Esophagus mucosa (tissue), 1 donor: ENCODE measurements around the gene HTR4. TPM values are rescaled to one million over a fixed set of nuclear protein-coding genes. Genes with fewer than 3 reads are reported as not detected.

Experiments used
- ATAC-seq: fragments of 200-7000 bp; cut with Tn5 transposase; one replicate; pipeline ENCODE4 v1.9.1; 2020
- total RNA-seq: library from RNA; stranded (reverse); gene quantifications from one replicate; pipeline ENCODE4 v1.2.4, GENCODE V29; 2023
- donor health status: DM: yes; HTN: yes; CAD: no.

HTR4 gene
- total RNA-seq, 1 donor from 2014 or later: 0.08 TPM

DNA sequence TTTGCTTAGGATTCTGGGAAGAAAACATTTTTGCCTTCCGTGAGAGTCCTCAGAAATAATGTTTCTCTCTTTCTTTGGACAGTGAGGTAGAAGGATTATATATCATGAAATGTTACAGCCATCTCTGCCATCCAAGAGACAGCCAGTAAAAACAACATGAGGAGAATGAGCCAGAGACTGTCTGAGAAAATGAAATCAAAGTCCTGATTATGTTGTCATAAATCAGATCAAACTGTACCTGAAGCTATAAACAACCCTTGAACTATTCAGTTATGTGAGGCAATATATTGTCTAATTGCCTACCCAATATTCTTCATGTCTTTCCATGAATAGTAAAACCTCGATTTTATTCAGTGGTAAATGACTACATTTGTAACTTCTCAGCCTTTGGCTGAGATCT is 9.2 kb upstream of the HTR4 start:
- no peak for ATAC-seq

- ATAC-seq: no peak
Observed at GRCh38 chr5:148660346-148660660, 6.0 kb upstream of the HTR4 start.

- ATAC-seq: no peak
Observed at GRCh38 chr5:148659641-148660345, 5.5 kb upstream of the HTR4 start.

DNA sequence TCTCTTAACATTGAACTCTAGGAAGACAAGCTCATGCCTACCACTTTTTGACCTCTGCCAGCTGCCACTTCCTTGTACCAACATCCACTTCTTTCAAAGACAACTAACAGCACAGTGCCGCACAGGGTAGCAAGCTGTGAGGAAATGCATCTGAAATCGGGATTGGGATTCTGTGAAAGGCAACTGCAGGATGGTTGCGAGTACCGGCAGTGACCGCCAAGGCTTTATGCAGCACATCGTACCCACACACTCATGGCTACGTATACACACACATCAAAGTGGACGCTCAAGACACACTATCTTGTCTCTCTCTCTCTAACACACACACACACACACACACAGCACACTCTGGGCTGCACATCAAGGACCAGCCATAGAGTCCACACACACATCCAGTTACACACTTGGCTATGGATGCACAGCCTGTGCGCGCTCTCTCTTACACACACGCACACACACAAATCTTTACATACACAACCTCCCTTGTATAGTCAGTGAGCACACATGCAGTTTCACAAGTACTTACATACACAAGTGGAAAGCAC is 964 bp downstream of the HTR4 start:
- no peak for ATAC-seq

DNA sequence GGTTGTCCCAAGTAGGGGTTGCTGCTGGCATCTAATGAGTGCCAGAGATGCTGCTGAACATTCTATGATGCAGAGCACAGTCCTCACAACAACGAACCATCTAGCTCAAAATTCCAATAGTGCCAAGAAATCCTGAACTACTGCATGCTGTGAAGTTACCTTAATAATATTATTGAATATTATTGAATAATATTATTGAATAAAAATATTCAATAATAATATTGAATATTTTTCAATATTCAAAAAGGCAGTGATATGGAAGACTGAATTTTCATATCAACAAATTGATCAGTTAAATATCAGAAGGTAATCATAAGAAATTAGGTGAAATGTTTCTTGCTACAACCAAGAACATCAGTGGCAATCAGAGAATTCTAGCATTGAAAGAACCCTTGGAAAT is 2.8 kb downstream of the HTR4 start:
- ATAC-seq: no peak

GRCh38 chr5:148645527-148645926 is 8.8 kb downstream of the HTR4 start:
- ATAC-seq: no peak

GRCh38 chr5:148641735-148642134 is 12.6 kb downstream of the HTR4 start:
- ATAC-seq: no peak

DNA sequence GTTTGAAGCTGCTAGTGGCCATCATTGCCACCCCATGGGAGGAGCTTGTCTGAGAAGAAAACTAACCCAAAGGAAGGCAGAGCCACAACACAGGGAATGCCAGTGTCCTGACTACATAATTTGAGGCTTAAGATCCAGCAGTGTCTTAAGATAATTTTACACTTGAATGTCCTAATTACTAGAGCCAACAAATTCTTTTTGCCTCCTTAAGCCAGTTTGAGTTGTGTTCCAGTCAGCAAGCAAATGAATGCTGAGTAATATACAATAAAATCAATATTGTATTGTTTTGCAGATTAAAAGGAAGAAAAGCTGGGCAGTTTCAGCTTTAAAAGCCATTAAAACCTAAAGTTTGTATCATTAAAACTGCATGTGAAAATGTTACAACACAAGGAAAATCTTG is 13.9 kb downstream of the HTR4 start:
- no peak for ATAC-seq

- no peak for ATAC-seq
Observed at GRCh38 chr5:148639081-148639480, 15.2 kb downstream of the HTR4 start.

DNA sequence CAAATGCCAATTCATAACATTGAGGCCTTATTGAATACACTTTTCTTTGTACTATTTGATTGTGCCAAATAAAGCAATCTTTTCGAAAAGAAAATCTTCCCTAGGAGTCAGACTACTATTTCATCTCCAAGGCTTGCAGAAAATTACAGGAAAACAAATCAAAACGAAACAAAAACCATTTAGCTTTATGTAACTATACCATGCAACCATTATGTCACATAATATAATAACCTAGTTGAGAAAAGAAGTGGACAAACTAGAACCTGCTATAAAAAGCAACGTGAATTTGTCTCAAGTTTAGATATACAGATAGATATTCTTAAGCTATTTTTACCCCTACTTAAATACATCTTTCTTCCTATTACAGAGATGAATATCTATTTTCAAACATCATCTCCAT is 18.0 kb downstream of the HTR4 start:
- ATAC-seq: no peak

DNA sequence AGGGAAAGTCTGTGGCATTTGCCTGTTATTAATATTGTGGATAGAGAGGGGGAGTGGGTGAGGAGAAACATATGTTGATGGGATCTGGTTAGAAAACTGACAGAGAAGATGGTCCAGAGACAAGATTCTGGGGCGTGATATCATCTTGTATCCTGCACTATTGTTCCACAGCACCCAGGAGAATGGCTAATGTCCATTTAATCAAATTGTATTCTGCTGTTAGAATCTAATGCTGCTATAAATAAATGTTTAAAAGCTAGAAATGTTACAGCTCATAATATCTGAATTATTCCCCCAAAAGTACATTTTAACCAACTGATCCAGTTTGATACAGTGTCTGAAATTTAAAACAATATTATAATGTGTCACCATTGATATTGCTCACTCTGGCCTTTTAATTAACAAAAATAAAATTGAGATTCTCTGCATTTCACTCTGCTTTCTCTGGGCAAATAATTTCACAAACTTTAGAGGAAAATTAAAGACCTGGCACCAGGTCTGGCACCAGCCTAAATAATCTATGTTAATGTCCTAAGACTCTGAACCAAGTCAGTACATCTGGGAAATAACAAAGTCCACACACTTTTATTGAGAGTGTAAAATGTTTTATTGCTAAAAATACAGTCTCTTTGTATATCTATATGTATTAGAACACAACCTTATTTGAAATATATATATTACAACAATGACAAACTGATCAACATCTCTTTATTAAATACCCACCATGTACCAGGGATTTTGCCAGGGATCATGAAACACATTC is 18.8 kb downstream of the HTR4 start:
- ATAC-seq: no peak

DNA sequence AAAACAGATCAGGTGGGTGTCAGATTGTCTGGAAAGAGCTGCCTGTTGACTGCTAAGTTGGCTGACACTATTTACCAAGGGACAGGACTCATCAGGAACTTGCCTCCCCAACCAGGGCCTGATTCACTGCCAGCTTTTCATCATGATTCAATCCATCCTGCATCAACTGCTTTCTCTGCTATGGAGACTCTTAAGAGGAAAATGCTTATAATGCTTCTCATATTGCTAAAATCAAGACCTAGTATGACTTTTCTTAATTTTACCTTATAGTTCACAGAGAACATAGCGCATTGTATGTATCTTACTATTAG is 21.3 kb downstream of the HTR4 start:
- ATAC-seq: no peak

DNA sequence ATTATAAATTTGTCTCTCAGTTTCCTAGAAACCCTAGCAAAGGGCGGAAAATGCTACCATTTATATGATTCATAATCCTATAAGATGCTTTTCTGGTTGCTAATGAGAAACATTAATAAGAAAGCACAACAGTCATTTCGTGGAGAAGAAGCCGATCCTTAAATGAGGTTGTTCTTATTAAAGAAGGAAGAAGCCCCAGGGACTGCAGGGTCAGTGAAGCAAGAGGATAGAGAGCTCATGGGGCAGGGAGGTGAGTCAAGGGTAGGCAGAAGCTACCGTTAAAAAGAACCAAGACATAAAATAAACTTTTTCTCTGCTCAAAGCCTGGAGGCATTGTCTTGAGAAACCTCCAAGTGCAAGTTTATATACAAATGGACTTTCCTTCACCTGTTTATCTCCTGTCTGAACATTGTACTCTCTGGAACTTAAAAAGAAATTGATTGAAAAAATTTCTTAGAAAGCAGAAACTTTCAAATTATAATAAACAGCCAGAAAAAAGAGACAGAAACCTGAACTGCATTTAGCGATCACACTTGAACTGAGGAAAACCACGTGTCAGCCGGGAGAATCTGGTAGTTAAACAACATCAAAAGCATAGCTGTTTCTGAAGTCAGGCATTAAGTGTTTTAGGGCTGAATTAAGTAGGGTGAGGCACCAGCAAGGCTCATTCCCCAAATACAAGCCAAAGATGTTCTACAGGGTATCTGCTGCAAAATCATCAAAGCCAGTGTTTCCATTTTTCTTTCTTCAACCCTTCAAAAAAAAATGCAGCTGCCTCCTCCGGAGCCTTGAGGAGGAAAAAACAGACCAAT is 21.9 kb downstream of the HTR4 start:
- ATAC-seq: no peak

DNA sequence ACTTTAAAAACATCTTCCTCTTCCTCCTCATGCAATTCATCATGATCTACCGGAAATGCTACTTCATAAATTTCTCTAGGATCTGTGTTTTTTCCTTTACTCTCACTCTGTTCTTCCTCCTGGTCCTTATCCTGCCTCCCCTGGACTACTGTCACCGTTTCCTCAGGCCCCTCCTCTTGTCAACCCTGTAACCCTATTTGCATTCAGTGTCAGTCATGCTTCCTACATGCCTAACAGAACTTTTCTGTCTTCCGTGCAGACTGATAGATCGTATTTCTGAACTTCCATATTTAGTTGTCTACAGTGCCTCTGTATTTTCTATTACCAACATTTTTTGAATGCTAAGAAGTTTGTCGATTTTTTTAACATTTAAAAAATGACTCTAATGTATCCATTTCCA is 27.3 kb downstream of the HTR4 start:
- no peak for ATAC-seq

DNA sequence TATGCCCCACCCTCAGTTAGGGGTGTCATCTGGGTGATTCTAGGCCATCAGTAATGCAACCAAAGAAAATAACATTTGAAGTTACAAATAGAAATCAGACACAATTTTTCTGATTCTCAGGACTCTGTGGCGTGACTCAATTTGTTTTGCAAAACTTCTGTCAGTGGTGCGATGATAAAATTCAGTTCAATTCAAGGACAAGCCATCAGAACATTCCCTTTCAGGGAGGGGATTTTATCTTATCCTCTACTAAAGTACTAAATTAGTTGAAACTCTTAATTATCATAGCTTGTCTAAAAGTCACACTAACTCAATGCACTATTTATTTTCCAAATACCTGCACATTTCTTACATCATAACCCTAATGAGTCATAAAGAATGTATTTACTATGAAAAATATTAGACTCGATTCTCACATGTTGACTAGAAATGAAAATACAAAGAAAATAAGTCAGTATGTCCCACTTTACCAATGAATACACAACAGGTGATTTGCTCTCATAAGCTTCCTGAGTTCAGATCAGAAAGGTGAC is 28.2 kb downstream of the HTR4 start:
- no peak for ATAC-seq

GRCh38 chr5:148625250-148625649 is 29.1 kb downstream of the HTR4 start:
- ATAC-seq: no peak

GRCh38 chr5:148623741-148624140 is 30.6 kb downstream of the HTR4 start:
- no peak for ATAC-seq

GRCh38 chr5:148623101-148623500 is 31.2 kb downstream of the HTR4 start:
- no peak for ATAC-seq

- no peak for ATAC-seq
Observed at GRCh38 chr5:148620696-148621095, 33.6 kb downstream of the HTR4 start.

DNA sequence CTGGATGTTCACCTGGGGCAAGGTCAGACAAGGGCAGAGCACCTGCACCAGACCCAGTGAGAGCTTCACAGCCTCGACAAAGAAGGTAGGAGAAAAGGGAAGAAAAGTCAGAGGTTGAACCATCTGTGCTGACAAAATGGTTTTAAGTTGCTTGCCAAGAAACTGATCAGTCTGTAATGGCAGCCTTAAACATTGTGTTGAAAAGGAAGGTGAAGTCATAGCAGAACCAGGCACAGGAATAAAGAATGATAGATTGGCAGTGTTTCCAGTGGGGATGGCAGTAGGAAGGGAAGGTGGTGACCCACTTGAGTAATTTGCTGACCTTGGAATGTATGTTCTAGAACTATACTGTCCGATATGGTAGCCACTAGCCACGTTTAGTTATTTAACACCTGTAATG is 34.2 kb downstream of the HTR4 start:
- no peak for ATAC-seq

DNA sequence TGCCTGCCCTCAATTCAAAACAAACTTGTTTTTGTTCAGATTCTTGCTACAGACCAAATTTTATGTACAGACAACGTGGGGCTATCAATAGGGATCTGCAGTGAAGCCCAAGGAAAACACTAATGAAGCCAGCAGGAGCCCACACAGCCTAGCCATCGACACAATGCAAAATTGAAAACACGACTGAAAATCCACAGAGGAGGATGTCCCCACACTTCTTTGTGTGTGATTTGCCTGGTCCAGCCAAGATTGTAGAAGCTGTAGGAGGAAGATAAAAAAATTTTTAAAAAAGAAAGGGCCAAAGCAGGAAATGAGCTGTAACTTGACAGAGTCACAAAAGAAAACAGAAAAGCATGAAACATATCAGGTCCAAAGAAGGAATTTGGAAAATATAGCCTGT is 34.8 kb downstream of the HTR4 start:
- no peak for ATAC-seq

GRCh38 chr5:148615644-148616275 is 38.6 kb downstream of the HTR4 start:
- ATAC-seq: no peak

GRCh38 chr5:148607406-148607805 is 46.9 kb downstream of the HTR4 start:
- no peak for ATAC-seq
